Panc1 (cell line): ENCODE results near the gene KLF14. TPM values are rescaled to one million over a fixed set of nuclear protein-coding genes. Genes with fewer than 3 reads are reported as not detected.

ENCODE experiments used
- ATAC-seq: fragments of 200-7000 bp; cut with Tn5 transposase; 2 replicates; pipeline ENCODE4 v1.9.1; 2020; ENCODE audit warnings: mild to moderate bottlenecking, moderate library complexity
- BruUV-seq: library from RNA; stranded (reverse); fragments of 400-500 nt; replicated peaks from 2 replicates; lab custom pipeline; 2021; lab: Mats Ljungman, UMichigan
- CTCF ChIA-PET: fragments of 300-600 bp; sonication (Branson Sonifier 250); formaldehyde crosslinking; loops from one replicate; lab custom pipeline; 2022; ENCODE audit warnings: antibody characterized with exemption; lab: Charles Lee
- POLR2A ChIA-PET: fragments of 300-600 bp; sonication (Branson Sonifier 250); formaldehyde crosslinking; loops from one replicate; lab custom pipeline; 2022; ENCODE audit warnings: antibody characterized with exemption; lab: Charles Lee
- DNase-seq: peaks from one replicate; pipeline ENCODE4 v3.0.0-alpha.2; 2010; ENCODE audit warnings: low read depth, low spot score
- H3K27ac ChIP-seq: 2 replicates; pipeline ENCODE4 v1.5.1; 2011; ENCODE audit warnings: mild to moderate bottlenecking, low read length, inconsistent platforms
- H3K27me3 ChIP-seq: fragments of 200-500 bp; sonication (Bioruptor generic); 2 replicates; pipeline ENCODE4 v1.6.0; 2014; ENCODE audit warnings: low read length, inconsistent platforms; ENCODE audit not compliant: control insufficient read depth, insufficient read depth
- H3K36me3 ChIP-seq: fragments of 200-500 bp; sonication (Bioruptor generic); 2 replicates; pipeline ENCODE4 v1.5.1; 2014; ENCODE audit warnings: inconsistent platforms, mild to moderate bottlenecking, low read length, moderate library complexity; ENCODE audit not compliant: control insufficient read depth, insufficient read depth
- H3K4me1 ChIP-seq: 2 replicates; pipeline ENCODE4 v1.5.1; 2011; ENCODE audit warnings: inconsistent platforms, mild to moderate bottlenecking, low read length, moderate library complexity; ENCODE audit not compliant: control insufficient read depth, insufficient read depth
- H3K4me3 ChIP-seq, 2 experiments: 2 replicates each; pipeline ENCODE4 v1.5.1; 2011 to 2012; ENCODE audit warnings: low read depth in 2 of 2, low read length in 2 of 2, mild to moderate bottlenecking in 2 of 2, inconsistent platforms in 1 of 2, moderate library complexity in 1 of 2
- H3K9me3 ChIP-seq: fragments of 200-500 bp; sonication (Bioruptor generic); 2 replicates; pipeline ENCODE4 v1.5.1; 2014; ENCODE audit warnings: low read depth, mild to moderate bottlenecking, inconsistent platforms, low read length, moderate library complexity; ENCODE audit not compliant: control insufficient read depth, insufficient read depth
- CTCF ChIP-seq: fragments of 450-650 bp; IDR thresholded peaks from 2 replicates; pipeline ENCODE4 v1.5.1; 2017; ENCODE audit warnings: mild to moderate bottlenecking
- POLR2AphosphoS5 ChIP-seq: IDR thresholded peaks from 2 replicates; pipeline ENCODE4 v1.6.1; 2012; ENCODE audit warnings: mild to moderate bottlenecking, low read depth, low read length, moderate library complexity
- REST ChIP-seq, 2 experiments: IDR thresholded peaks; 2 replicates each; pipeline ENCODE4 v1.6.1; 2011 to 2012; ENCODE audit warnings: low read depth in 2 of 2, control low read depth in 1 of 2, low read length in 1 of 2, mild to moderate bottlenecking in 1 of 2, moderate library complexity in 1 of 2; ENCODE audit not compliant: insufficient read depth in 1 of 2
- SIN3A ChIP-seq: IDR thresholded peaks from 2 replicates; pipeline ENCODE4 v1.6.1; 2012; ENCODE audit warnings: low read depth, mild to moderate bottlenecking, low read length, moderate library complexity, borderline replicate concordance; ENCODE audit not compliant: insufficient read depth
- TCF7L2 ChIP-seq: IDR thresholded peaks from 2 replicates; pipeline ENCODE4 v1.6.1; 2011; ENCODE audit warnings: mild to moderate bottlenecking, low read depth, low read length, inconsistent platforms
- in situ Hi-C: cut with HindIII; loops from 2 replicates; pipeline ENCODE4 v1.10.0; 2016; ENCODE audit warnings: low sequenced_read_pairs, low pct_unique_long_range_greater_than_20kb
- intact Hi-C: fragments of 100-400 bp; cut with micrococcal nuclease; formaldehyde crosslinking; loops from one replicate; pipeline ENCODE4 v1.10.0; 2022; ENCODE audit not compliant: unreplicated experiment
- total RNA-seq: library from RNA; stranded (reverse); gene quantifications from one replicate; pipeline ENCODE4 v1.2.1, GENCODE V29; 2021; ENCODE audit not compliant: unreplicated experiment

The KLF14 gene
- total RNA-seq, 1 experiment from 2014 or later = 0.39 TPM

DNA sequence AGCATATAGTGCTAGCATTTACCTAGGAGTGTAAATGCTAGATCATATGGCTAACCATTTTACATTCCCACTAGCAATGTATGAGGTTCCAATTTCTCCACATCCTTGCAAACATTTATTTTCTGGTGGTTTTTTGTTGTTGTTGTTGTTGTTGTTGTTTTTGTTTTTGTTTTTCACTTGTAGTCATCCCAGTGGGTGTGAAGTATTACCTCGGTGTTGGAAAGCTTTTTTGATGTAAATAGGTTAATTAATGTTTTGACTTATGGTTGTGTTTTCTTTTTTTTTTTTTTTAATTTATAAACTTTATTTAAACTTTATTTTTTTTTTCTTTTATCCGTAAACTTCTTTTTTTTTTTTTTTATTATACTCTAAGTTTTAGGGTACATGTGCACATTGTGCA, 32.4 kb downstream of the KLF14 start:
- Histone ChIP-seq H3K4me3 (no peak overlapping the region), H3K27ac (no peak overlapping the region), H3K27me3 (peaks cover 2% of the 10 kb centered on the region), H3K9me3 (no peaks in the 10 kb centered on the region), H3K36me3 (no peaks in the 10 kb centered on the region), H3K4me1 (no peaks in the 10 kb centered on the region)
- CTCF ChIA-PET = no interaction called here
- no peak for DNase-seq
- in situ Hi-C loops = no loop called here
- ATAC-seq = no peak
- POLR2A ChIA-PET = no interaction called here
- BruUV-seq = no TSS peak
- TF ChIP-seq POLR2AphosphoS5 (no peak), SIN3A (no peak), CTCF (no peak), TCF7L2 (no peak), REST (IDR thresholded peaks at IDR 0.05; ENCODE audit: insufficient read depth in 1 of 2, low read depth in 2 of 2, low read length in 1 of 2) (no peak)
- intact Hi-C loops = no loop called here

DNA sequence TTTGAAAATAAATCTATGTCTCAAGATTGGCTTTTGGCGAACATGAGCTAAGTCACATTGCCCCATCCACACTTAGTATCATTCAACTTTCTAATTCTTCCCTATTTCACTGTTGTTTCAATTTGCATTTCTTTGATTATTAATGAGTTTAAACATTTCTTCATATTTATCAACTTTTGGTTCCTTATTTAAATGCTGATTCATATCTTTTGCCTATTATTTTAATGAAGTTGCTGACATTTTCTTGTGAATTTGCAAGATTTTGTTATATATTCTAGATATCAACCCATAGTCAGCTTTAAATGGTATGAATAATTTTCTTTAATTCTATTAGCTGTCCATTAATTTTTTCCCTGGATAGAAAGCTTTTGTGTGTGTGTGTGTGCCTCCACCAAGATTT, 33.2 kb downstream of the KLF14 start:
- Histone ChIP-seq H3K4me1 (no peaks in the 10 kb centered on the region), H3K9me3 (no peaks in the 10 kb centered on the region), H3K36me3 (no peaks in the 10 kb centered on the region), H3K27ac (no peak overlapping the region), H3K27me3 (peaks cover 2% of the 10 kb centered on the region; the same call in 1 of the 2 replicates), H3K4me3 (no peak overlapping the region)
- no TSS peak for BruUV-seq
- in situ Hi-C loops (no loop called here), intact Hi-C loops (no loop called here)
- CTCF ChIA-PET = no interaction called here
- no peak for TF ChIP-seq POLR2AphosphoS5
- no peak for TF ChIP-seq REST (IDR thresholded peaks at IDR 0.05; ENCODE audit: insufficient read depth in 1 of 2, low read depth in 2 of 2, low read length in 1 of 2)
- TF ChIP-seq CTCF = no peak
- TF ChIP-seq SIN3A = no peak
- TF ChIP-seq TCF7L2 = no peak
- POLR2A ChIA-PET = no interaction called here
- ATAC-seq (no peak), DNase-seq (no peak)
